Fibroblast of skin of left quadriceps (primary cell): ENCODE results near the gene FGD4.
"Not testable (repeated sequence)": the region's sequence is repeated elsewhere in the genome, so short reads cannot be mapped to it uniquely, and the experiment has no call there.

Source experiments
- DNase-seq, 2 experiments: peaks; one replicate each; pipeline ENCODE4 v3.0.0-alpha.2; 2013; ENCODE audit warnings: low read depth in 2 of 2

FGD4 gene

DNA sequence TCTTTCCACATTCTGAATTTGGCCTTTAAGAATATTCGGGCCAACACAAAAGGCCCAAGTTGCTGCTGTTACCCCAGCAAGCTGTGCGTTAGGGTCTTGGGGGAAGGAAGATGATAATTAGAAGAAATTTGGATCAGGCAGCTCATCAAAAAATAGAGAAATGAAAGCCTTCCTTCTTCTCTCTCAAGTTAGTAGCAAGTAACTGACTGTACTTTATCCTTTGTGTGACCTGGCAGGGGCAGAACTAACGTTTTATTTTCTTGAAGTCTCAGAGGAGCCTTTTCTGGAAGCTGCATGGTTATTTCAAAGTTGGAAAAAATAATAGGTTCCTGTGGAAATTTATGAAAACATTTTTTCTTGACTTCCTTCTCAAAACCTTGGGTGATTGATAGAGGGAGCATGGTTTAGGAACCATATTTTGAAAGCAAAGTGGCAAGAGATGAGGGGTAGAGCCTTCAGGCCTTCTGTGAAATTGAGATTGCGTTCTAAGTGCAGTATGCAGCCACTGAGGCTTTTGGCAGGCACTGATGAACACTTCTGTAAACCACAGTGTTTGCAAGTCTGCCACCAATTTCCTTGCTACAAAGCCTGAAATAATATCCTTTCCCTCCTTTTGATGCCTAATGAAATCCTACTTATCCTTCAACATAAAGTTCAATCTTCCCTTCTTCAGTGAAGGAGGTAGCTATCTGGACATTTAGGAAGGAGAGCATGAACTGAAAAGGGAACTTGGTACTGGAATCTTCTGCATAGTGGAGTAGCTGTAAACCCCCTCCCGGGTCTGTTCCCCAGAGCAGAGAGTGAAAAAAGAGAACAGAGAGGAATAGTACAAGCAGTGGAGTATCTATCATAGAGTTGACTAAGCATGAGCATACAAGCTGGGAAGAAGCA, 123.2 kb downstream of the FGD4 start:
- DNase-seq, result no peak

DNA sequence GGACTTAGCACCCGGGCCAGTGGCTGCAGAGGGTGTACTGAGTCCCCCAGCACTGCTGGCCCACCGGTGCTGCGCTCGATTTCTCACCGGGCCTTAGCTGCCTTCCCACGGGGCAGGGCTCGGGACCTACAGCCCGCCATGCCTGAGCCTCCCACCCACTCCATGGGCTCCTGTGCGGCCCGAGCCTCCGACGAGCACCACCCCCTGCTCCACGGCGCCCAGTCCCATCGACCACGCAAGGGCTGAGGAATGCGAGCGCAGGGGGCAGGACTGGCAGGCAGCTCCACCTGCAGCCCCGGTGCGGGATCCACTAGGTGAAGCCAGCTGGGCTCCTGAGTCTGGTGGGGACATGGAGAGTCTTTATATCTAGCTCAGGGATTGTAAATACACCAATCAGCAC, 126.4 kb downstream of the FGD4 start:
- DNase-seq, result not testable (repeated sequence)

DNA sequence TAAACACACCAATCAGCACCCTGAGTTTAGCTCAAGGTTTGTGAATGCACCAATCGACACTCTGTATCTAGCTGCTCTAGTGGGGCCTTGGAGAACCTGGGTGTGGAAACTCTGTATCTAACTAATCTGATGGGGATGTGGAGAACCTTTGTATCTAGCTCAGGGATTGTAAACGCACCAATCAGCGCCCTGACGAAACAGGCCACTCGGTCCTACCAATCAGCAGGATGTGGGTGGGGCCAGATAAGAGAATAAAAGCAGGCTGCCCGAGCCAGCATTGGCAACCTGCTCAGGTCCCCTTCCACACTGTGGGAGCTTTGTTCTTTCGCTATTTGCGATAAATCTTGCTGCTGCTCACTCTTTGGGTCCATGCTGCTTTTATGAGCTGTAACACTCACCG, 127.0 kb downstream of the FGD4 start:
- DNase-seq, result not testable (repeated sequence)

DNA sequence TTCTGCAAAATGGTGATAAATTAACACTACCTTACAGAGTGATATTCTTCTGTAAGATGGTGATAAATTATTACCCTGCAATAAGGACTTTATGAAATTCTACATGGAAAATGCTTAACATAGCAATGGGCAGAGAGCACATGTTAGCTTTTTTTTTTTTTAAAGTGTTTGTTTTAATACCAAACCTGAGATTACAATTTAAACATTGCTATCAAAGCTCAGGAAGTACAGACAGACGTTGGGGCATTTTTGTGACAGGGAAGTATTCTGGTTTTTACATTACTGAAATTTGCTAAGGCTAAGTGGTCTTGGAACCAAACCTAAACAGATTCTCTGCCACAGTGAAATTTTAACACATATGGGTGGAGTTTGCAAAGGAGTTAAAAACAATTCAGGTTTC, 133.1 kb downstream of the FGD4 start:
- DNase-seq, result no peak

DNA sequence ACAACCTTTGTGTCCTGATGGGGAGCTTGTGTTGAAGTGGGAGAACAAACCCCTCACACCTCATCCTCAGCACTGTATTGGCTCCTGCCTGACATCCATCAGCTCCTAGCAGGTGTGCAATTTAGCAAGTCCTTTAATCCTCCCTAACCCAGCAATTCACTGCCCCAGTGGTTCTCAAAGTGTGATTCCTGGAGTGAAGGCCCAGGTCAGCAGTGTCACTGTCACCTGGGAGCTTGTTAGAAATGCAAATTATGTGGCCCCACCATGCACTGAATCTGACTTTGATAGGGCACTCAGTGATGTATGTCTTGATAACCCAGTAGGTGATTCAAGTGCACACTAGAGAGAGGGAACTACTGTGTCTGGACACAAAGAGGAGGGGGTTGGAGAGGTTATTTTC, 133.6 kb downstream of the FGD4 start:
- no peak for DNase-seq

DNA sequence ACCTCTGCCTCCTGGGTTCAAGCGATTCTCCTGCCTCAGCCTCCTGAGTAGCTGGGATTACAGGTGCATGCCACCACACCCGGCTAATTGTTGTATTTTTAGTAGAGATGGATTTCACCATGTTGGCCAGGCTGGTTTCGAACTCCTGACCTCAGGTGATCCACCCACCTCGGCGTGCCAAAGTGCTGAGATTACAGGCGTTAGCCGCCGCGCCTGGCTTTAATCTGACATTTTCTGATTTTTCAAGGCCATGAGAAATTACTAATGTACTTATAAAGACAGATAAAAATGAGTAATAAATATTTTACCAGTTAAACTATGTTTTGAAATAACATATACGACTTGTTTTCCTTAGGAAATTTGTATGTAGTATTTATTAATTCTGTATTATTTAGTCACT, 134.1 kb downstream of the FGD4 start:
- not testable (repeated sequence) for DNase-seq

DNA sequence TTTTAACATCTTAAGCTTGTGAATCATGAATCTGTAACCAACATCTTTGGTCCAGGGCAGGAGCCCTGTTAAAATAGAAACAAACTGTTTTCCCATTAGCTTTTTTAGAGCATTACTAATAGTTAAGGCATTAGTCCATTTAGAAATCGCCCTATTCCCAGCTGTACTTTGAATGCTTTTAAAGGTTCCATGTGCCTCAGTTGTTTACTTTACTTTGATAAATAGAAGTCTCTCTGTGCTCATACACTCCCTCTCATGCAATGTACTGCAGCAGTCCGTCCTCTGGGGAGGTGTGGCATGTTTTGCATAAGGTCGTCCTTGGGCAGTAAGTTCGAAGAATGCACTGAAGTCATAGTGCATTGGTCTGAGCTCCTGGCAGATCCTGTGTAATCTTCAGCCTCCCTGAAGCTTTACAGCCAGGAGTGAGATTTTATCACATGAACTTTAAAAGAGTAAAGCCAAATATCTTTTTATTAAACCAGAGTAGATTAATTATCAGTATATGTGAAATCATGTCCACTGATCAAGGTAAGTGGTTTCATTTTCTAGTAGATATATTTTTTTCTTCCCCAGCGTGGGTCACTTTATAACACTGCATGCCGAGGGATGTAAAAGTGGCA, 134.7 kb downstream of the FGD4 start:
- no peak for DNase-seq

DNA sequence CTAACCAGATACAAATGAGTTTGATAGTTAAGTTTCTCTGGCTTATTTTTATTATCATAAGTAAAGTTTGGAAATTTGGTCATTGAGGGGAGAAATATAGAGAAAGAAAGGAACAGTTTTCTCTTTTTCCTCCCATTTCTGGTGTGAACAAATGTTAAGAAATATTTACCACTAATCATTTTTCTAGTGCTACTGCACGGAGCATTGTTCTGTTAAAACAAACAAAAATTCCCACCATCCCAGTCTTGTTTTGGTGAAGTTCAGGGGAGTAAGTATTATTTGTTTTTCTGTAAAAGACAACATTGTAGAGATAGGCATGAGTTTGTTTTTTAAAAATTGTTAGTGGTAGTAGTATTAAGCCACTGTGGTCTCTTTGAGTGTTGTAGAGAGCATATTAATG, 135.3 kb downstream of the FGD4 start:
- DNase-seq, result no peak

DNA sequence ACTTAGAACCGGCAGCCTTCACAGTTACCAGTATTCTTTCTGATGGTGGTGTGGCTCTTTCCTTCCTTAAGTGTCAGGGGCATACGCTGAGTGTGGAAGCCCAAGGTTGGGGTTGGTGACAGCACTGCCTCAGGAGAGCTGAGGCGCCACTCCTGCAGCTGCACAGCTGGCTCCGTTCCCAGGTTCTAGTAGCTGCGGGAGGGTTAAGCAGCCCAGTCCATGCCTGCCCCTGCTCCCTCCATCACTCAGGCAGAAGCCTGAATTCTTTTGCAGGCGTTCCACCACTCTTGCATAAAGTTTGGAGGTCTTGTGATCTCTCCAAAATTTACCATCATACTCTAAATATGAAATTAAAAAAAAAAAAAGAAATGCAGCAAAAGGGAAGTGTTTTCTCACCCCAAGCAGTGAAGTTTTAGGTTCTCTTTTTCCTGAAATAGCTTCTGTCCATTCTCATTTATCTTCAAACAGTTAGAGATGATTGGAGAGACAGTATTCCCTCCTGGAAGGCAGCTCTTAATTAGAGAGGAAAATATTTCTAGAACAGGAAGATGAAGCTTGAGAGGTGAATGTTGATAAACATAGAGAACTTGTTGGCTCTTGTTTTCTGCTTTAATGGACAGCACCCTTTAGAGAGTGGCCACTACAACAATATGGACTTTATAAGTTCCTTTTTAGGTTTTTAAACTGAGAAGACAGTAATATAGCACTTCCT, 136.1 kb downstream of the FGD4 start:
- DNase-seq, result no peak

DNA sequence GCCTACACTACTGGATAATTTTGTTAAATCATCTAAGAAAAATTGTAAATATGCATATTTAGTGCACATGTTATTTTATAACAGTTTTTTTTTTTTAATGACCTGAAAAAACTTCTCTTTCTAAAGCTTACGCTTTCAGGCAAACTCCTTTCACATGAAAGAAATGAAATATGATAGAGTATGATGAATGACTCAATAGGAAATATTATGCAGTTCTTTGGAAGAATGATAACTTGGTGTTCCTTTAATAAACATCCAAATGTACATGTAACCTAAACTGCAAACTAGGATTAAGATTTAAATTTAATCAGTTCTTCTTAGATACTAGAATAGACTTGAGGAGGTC, 136.6 kb downstream of the FGD4 start:
- DNase-seq, result no peak

DNA sequence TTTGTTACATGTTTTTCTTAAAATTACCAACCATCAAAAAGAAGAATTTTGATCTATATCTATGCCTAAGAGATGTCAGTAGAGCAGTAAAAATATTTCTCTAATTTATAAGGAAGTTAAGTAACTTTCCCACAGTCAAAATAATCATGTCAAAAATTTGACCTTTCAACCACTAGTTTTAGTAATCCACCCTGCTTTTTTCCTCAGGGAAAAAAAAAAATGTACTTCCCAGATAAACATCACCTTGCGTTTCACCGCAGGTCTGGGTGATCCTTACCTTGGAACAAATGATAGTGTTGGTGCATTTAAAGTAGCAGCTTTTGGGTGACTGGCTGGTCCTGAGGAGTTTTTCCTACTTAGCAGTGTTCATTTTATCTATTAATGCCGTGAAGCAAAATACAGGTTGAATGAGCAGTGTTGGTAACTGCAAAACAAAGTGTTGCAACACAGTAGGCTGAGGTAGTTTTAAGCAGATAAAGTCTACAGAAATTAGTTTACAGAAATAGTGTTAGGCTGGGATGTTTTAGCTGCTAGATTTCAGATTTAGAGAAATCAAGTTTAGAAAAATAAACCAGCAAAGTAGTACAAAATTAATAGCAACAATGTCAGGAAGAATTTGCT, 142.5 kb downstream of the FGD4 start:
- DNase-seq, result no peak

DNA sequence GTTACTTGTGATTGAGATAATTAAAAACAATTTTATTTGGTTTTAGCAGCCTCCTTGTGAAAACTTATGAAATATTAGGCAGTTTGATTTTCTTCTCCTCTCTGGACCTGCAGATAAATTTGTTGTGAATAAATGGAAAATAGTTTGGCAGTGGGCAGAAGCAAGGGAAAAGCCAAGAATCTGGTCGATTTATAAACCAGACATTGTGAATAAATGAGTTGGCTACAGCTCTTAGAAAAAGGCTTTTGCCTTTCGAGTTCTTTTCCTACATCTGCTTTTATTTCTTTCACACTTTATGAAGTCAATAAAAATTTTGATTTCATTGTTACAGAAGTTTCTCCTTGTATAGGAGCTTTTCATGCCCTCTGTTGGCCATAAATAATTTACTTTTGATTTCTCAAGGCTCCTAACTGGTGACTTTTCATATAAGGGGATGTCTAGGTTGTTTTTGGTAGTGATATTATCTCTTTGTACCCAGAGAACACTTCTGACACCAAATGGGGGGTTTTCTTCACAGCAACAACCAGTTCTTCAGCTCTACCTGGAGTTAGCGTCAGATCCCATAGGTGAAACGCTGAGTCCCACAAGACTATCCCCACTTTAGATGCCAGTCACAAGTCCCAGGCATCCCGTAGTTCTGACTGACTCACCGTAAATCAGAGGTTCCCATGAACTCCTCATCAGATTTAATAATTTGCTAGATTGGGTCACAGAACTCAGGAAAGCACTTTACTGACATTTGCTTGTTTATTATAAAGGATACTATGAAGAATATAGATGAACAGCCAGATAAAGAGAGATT, 143.3 kb downstream of the FGD4 start:
- DNase-seq, result no peak

DNA sequence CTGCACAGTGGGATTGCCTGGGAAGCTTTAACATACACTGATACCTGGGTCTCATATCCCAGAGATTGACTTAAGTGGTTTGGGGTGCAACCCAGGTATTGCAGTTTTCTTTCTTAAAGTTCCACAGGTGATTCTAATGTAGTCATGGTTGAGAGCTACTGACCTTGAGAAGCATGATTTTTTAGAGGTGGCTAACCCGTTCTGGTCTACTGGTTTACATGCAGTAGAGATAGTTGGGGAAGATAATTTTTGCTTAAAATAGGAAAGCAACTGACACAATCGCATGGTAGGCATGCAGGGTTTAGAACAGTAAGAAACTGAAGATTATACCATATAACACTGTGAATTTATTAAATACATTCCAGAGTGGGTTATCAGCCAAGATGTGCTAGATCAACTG, 145.5 kb downstream of the FGD4 start:
- DNase-seq, result no peak

DNA sequence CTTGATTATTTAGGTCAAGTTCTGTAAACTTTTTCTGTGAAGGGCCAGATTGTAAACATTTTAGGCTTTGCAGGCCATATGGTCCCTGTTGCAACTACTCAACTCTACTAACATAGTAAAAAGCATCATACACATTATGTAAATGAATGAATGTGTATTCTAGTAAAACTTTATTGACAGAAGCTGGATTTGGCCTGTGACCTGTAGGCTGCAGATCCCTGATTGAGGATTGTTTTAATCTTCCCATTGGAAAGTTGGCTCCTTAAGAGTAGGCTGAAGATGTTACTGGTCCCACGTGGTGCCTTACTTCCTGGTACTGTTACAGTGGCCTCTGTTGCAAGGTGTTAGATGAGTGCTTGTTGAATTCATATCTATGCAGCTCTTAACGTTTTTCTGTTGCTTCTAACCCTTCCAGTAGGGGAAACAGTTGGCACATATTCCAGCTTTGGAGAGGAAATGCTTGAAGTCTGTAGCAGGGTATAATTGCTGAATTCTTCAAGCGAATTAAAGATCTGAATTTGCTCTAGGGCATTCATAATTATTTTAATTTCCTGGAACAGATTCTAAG, 146.1 kb downstream of the FGD4 start:
- DNase-seq, result no peak

DNA sequence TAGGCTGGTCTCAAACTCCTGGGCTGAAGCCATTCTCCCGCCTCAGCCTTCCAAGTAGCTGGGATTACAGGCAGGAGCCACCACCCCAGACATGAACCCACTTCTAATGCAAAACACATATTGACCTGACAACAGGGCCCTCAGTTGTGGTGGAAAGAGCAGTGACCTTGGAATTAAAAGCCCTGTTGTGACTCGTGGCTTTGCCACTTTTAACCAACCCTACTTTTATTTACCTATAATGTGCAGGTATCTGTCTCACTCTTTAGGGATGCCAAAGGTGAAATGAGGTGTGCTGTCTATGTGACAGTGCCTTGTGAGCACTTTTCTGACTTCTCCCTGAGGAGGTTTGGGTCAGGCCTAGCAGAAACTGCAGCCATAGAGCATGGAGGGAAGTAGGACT, 146.9 kb downstream of the FGD4 start:
- DNase-seq, result no peak

DNA sequence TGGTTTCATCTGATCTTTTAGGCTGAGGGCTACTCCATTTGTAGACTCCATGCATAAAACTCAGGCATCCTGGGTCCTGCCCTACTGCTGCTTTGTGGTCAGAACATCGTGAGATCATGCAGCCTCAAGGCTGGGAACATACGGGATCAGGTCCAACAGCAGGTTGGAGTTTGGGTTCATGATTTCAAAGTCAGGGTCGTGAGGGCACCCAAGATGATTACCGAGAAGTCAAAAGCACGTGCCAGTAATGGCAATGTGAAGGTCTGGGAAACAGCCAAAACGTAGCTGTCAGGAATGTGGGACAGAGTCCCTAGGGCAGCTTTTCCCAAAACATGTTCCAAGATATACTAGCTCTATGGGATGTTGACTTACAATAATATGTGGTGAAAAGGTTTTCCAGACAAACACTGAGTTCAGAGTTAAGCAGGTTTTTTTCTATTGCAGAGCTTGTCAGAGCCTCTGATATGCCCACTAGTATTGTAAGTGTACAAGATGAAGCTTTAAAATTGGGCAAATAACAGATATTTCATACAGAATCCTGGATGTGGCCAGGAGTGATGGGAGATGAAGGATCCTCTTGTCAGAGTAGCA, 149.4 kb downstream of the FGD4 start:
- no peak for DNase-seq

DNA sequence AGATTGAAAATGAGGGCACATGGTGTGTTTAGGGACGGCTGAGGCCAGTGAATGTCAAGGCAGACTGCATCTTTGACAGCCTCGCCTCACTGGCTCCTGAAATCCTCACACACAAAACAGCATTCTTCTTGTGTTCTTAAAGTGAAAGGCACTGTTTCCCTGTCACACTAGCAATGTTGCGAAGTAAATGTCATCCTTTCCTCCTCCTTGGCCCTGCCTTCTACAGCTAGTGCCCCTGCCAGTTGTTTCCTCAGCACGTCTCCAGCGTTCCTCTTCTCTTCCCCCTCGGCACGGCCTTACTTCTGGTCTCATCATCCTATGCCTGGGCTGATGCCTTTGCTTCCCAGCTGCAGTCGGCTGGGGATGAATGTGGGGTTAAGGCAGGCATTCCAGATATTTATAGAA, 150.3 kb downstream of the FGD4 start:
- DNase-seq, result no peak

DNA sequence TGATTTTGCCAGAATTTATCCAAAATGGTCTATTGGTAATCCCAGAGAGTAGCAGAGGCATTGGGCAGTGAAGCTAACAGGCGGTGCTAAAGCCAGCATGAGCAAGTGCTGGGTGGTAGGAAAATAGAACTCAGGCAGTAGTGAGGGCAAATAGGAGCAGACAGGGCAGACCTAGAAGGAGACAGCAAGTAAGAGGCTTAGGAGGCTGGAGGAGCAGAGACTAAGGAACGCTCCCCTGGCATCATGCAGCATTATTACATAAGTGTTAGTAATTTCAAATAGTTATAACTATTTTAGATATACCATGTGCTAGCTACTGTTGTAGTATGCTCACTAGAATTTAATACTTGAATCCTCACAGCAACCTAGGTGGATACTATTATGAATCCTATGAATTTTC, 151.7 kb downstream of the FGD4 start:
- DNase-seq, result no peak

DNA sequence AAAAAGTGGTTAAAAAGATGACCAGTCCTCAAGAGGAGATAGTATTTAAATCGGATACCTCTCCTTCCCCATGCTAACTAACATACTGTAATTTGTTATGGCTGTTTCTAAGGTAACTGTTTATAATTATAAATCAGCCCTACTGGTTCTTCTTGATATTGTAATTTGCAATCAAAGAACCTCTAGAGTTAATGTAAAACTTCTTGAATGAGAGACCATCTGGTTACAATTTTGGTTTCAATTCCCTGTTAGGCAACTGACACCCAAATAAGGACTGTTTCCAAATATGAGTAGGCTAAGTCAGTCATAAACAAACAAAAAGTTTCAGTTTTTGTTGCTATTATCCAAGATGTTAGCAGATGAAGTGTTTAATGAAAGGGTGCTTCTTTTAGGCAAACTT, 159.5 kb downstream of the FGD4 start:
- peak; percentile 46 to 51 for DNase-seq

DNA sequence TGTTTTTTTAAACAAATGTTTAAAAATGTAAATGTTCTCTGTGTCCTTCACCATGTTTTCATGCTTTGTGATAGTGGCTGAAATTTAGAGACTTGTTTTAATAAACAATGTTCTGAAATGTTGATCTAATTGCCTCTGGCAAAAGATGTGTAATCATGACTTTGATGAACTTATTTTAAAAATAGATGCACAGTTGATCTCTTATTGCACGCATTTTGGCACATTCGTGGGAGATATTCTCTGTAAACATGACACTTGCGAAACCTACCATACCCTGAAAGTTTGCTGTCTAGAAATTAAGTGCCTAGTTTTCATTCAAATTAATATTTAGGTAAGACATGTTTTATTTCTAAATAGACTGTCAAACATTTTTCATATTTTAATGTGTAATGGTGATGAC, 160.1 kb downstream of the FGD4 start:
- DNase-seq, result no peak

DNA sequence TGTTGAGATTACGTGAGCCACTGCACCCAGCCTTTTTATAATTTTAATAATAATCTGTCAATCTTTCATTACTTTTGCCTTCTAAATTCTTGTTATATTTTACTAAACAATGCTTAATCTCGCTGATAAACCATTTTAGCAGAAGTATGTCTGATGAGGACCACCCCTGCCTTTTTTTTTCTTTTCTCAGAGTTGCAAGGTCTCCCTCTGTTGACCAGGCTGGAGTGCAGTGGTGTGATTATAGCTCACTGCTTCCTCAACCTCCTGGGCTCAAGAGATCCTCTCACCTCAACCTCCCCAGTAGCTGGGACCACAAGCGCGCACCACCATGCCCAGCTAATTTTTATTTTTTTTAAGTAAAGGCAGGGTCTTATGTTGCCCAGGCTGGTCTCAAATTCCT, 161.2 kb downstream of the FGD4 start:
- no peak for DNase-seq
